Measurements from ENCODE around the gene CENPB.

DNA sequence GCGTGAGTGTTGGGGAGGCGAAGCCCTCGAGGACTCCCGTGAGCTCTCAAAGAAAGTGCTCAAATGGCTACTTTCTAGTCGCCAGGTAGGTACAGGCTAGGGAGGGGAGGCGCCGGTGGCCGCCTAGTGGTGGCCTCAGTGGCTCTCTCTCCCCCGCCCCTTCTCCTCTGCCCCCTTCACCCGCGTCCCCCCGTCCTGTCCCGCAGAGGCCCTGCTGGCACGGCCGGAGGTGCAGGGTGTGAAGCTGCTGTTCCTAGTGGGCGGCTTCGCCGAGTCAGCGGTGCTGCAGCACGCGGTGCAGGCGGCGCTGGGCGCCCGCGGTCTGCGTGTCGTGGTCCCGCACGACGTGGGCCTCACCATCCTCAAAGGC lies 35.2 kb downstream of the CENPB start:
- TF ChIP-seq, protein P1, sequence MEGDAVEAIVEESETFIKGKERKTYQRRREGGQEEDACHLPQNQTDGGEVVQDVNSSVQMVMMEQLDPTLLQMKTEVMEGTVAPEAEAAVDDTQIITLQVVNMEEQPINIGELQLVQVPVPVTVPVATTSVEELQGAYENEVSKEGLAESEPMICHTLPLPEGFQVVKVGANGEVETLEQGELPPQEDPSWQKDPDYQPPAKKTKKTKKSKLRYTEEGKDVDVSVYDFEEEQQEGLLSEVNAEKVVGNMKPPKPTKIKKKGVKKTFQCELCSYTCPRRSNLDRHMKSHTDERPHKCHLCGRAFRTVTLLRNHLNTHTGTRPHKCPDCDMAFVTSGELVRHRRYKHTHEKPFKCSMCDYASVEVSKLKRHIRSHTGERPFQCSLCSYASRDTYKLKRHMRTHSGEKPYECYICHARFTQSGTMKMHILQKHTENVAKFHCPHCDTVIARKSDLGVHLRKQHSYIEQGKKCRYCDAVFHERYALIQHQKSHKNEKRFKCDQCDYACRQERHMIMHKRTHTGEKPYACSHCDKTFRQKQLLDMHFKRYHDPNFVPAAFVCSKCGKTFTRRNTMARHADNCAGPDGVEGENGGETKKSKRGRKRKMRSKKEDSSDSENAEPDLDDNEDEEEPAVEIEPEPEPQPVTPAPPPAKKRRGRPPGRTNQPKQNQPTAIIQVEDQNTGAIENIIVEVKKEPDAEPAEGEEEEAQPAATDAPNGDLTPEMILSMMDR (IDR thresholded peaks at IDR 0.05 in 2 of 3, conservative IDR thresholded peaks at IDR 0.05 in 1 of 3; ENCODE audit: control insufficient read depth in 2 of 3, extremely low read depth in 1 of 3, insufficient read depth in 1 of 3, low read depth in 3 of 3, low read length in 3 of 3), result no peak
- TF ChIP-seq NR2F1 (conservative IDR thresholded peaks at IDR 0.05), result no peak
- TF ChIP-seq FOXM1 (IDR thresholded peaks at IDR 0.05; ENCODE audit: low read depth, low read length), result no peak
- no peak for TF ChIP-seq RCOR1 (conservative IDR thresholded peaks at IDR 0.05; ENCODE audit: low read depth, low read length)
- TF ChIP-seq YBX1 (IDR thresholded peaks at IDR 0.05), result no peak
